Measurements from ENCODE around the gene CSRNP2. TPM values are rescaled to one million over a fixed set of nuclear protein-coding genes. Genes with fewer than 3 reads are reported as not detected.
"Not testable (repeated sequence)": the region's sequence is repeated elsewhere in the genome, so short reads cannot be mapped to it uniquely, and the experiment has no call there.

The CSRNP2 gene
- polyA plus RNA-seq, 3 donors: 35.3 to 42.4 (median 41.8) TPM

GRCh38 chr12:51033457-51034089, 49.8 kb downstream of the CSRNP2 start:
- no peak for DNase-seq

GRCh38 chr12:51033048-51033447, 50.3 kb downstream of the CSRNP2 start:
- no peak for DNase-seq

DNA sequence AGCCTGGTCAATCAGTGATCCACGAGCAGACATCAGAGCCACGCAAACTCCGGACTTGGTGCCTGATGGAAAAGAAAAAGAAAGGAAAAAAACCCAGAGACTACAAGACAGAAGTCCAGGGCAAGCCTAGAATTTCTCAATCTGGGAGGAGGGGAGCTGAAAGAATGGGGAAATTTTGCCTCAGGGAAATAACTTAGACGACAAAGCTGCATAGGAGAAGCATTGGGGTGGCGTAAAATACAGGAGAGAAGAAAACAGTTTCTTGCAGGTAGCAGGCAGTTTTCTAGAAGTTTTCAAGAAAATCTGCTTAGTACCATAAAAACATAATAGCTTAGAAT, 54.6 kb downstream of the CSRNP2 start:
- DNase-seq: no peak

DNA sequence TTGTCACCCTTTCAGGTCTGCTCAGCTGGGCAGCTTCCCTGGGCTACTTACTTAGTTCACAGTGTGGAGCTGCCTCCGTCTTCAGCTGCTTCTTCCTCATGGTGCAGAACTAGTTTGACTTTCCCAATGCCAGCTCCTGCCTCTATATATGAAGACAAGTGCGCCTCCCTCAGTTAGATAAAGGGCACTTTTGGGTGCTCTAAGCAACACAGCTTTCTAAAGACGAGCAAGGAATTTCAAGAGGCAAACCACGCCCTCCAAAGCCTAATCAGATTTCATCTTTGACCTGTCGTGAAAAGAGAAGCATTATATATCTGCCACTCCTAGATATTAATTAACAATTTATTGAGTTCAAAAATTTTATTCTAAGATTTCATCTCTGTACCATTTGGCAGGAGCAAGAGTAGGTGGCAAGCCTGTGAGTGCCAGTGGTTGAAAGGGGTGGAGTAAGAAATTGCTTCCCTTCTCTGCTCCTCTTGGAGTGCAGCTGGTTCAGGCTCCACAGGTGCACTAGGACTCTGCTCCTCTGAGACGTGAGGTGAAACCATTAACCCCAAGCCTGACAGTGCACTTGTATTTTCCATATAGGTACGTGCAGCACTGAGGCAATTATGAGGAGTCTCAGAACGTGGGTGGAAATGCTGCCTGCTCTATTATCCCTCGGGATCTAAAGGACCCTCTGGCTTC, 55.1 kb downstream of the CSRNP2 start:
- no peak for DNase-seq

- DNase-seq: no peak
These were observed 56.0 kb downstream of the CSRNP2 start for GRCh38 chr12:51027342-51027835.

DNA sequence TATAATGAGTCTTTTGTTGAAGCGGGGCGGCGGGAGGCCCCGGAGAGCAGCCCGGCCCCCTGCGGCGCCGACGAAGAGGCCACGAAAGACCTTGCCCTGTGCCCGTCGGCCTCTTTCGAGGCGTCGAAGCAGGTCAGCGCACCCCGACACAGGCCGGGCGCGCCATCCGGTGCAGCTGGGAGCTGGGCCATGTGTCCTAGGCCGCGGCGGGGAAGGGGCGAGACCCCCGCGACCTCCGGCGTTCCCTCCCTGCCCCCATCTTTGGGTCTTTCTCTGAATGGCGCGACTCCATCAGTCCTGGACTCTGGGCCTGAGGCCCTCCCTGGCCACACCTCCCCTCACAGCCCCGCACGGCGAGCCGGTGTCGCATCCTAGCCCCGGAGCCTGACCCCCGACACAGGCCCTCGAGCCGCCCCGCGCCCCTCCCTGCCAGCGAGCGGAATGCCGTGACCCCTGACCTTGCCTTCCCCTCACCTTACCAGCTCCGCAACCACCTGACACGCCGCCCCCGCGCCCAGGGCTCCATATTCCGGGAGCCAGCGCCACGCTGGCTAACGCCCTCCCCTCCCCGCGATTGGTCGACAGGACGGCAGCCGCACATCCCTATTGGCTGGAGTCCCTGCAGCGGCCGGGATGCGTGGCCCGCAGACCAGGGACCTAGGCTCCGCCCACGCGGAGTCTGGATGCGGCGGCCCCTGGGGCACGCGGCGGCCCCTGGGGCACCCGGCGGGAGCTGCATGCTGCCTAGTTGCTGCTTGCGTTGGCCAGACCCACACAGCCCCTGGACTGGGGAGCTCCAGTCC, 57.4 kb downstream of the CSRNP2 start, which contains the start of gene SLC11A2:
Gene SLC11A2 (minus strand): TSS at position 549 of the 803 bp plus-strand sequence. CDS start 15,656 bp downstream, outside the sequence.
- peak; percentile 95 for DNase-seq

- no peak for DNase-seq
These were observed 58.0 kb downstream of the CSRNP2 start for GRCh38 chr12:51025338-51025835.

DNA sequence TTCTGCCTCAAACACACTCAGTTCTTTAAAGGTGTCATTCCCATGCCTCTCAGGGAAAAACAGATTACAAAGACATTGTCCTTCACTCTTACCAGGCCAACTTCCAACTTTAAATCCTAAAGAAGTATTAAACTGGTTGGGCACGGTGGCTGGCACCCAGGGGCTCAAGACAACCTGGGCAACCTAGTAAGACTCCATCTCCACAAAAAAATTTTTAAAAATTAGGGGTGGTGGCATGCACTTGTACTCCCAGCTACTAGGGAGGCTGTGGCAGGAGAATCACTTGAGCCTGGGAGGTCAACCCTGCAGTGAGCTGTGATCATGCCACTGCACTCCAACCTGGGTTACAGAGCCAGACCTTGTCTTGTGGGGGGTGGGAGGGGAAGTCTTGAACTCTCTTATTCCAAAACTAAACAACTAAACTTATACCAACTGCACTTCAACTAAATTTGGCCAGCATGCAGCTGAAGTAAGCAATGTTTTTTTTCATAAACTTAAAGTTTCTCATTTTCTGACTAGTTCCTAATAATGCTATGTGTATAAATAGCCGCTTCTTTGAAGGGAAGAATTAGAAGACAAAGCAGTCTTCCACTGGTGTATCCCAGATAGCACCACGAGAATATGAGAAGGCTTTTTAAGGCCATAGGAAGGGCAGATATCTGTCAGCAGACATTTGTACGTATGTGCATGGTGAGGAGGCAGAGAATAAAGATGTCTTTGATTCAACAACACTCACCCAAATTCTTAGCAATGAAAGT, 59.6 kb downstream of the CSRNP2 start:
- no peak for DNase-seq

- no peak for DNase-seq
These were observed 61.7 kb downstream of the CSRNP2 start for GRCh38 chr12:51021694-51022093.

- DNase-seq: no peak
These were observed 62.8 kb downstream of the CSRNP2 start for GRCh38 chr12:51020448-51021182.

GRCh38 chr12:51019927-51020326, 63.5 kb downstream of the CSRNP2 start:
- DNase-seq: no peak

- DNase-seq: no peak
These were observed 64.4 kb downstream of the CSRNP2 start for GRCh38 chr12:51018956-51019355.

DNA sequence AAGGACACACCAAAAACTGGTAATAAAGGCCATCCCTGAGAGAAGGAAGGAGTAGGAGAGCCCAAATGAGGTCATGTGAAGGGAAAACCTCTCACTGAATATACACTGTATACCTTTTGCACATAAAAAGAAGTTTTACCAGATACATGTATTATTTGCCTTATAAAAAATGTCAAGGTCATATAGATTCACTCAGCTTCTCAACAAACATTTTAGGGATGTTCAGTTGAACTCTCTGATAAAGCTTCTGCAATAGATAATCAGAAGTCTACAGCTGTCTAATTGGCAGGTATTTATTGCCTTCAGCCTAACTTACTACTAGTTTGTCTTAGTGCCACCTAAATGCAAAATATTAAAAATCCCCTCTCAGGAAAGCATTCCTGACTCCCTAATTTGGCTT, 65.9 kb downstream of the CSRNP2 start:
- DNase-seq: no peak

GRCh38 chr12:51014467-51014866, 68.9 kb downstream of the CSRNP2 start:
- DNase-seq: not testable (repeated sequence)

GRCh38 chr12:51013441-51013840, 70.0 kb downstream of the CSRNP2 start:
- DNase-seq: no peak

- no peak for DNase-seq
These were observed 70.7 kb downstream of the CSRNP2 start for GRCh38 chr12:51012570-51013236.

DNA sequence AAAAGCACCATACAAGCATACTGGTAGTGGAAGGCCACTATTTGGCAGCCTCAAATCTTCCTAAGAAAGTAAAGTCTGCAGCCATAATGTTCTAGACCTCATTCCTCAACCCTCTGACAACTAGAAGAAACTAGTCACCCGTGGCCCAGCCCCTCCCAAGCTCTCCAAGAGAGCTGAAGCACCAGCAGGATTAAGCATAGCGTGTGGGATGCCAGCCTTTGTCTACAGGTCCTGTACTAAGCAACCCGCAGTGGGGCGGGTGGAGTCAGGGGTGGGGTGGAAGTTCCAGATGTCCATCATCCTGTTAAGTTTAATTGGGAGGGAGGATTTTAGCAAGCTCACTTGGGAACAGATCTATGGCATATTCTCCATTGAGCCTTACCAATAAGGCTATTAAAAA, 71.4 kb downstream of the CSRNP2 start:
- DNase-seq: no peak

Measured in renal pelvis (tissue), 4 donors.